PFSK-1 (cell line): ENCODE measurements around the gene TNS1.

Source experiments
- FOXP2 ChIP-seq: optimal IDR thresholded peaks from 2 replicates; pipeline ENCODE3; 2011; ENCODE audit warnings: borderline replicate concordance, control low read depth, inconsistent platforms; ENCODE audit not compliant: insufficient read depth; ENCODE audit errors: extremely low read length, extremely low read depth
- POLR2AphosphoS5 ChIP-seq: IDR thresholded peaks from 2 replicates; pipeline ENCODE4 v1.6.1; 2012; ENCODE audit warnings: low read depth, mild to moderate bottlenecking, control low read depth, low read length, moderate library complexity
- REST ChIP-seq, 2 experiments: IDR thresholded peaks; 2 replicates each; pipeline versions ENCODE4 v1.6.1 to v1.8.0; 2011 to 2012; ENCODE audit warnings: low read depth in 2 of 2, low read length in 2 of 2, control low read depth in 1 of 2, inconsistent platforms in 1 of 2, mild to moderate bottlenecking in 1 of 2, moderate library complexity in 1 of 2; ENCODE audit not compliant: insufficient read depth in 1 of 2
- SIN3A ChIP-seq: IDR thresholded peaks from 2 replicates; pipeline ENCODE4 v1.6.1; 2012; ENCODE audit warnings: mild to moderate bottlenecking, low read length, moderate library complexity, borderline replicate concordance; ENCODE audit not compliant: insufficient read depth
- TAF1 ChIP-seq: IDR thresholded peaks from 2 replicates; pipeline ENCODE4 v1.6.1; 2012; ENCODE audit warnings: low read length, control low read depth, borderline replicate concordance; ENCODE audit not compliant: insufficient read depth

The TNS1 gene

GRCh38 chr2:217844696-217845095 lies 158.1 kb downstream of the TNS1 start:
- TF ChIP-seq POLR2AphosphoS5 (no peak), REST (IDR thresholded peaks at IDR 0.05; ENCODE audit: insufficient read depth in 1 of 2, low read depth in 2 of 2, low read length in 2 of 2) (no peak), TAF1 (no peak), SIN3A (no peak), FOXP2 (no peak)

- TF ChIP-seq REST (IDR thresholded peaks at IDR 0.05; ENCODE audit: insufficient read depth in 1 of 2, low read depth in 2 of 2, low read length in 2 of 2) (no peak), SIN3A (no peak), TAF1 (no peak), FOXP2 (no peak), POLR2AphosphoS5 (no peak)
These were observed 159.5 kb downstream of the TNS1 start for GRCh38 chr2:217843324-217843723.

DNA sequence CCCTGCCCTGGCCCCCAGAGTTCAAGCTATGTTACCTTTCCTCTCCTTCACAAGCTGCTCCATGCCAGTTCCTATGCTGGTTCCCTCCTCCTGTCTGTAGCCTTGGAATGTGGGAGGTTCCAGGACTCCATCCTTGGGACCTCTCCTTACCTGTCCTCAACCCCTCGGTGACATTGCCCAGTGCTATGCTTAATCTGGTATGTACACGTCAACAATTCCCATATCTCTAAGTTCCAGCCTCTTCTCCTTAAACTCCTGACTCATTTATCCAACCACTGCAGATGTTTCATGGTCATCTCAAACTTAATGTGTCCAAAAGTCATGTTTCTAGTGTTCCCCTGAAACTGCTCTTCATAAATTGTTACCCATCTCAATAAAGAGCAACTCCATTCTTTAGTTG lies 160.8 kb downstream of the TNS1 start:
- TF ChIP-seq POLR2AphosphoS5: no peak
- TF ChIP-seq REST (IDR thresholded peaks at IDR 0.05; ENCODE audit: insufficient read depth in 1 of 2, low read depth in 2 of 2, low read length in 2 of 2): no peak
- no peak for TF ChIP-seq SIN3A
- TF ChIP-seq FOXP2: no peak
- TF ChIP-seq TAF1: no peak

DNA sequence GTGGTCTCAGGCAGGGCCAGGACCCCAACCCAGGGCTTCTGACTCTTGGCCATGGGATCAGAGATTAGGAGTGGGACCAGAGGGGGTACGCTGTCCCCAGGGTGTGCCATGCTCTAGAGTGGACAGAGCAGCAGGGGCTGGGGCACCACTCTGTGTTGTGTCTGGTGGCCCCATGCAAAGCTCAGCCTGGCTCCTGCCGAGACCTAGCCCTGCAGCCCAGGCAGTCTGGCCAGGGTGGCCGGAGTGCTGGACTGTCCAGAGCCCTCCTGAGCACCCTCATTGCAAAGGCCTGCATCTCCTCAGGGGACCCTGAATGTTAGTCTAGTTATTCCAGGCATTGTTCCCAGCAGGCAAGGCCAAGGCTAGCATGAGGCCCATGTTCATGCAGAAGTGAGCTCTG lies 162.3 kb downstream of the TNS1 start:
- TF ChIP-seq FOXP2 (no peak), SIN3A (no peak)

DNA sequence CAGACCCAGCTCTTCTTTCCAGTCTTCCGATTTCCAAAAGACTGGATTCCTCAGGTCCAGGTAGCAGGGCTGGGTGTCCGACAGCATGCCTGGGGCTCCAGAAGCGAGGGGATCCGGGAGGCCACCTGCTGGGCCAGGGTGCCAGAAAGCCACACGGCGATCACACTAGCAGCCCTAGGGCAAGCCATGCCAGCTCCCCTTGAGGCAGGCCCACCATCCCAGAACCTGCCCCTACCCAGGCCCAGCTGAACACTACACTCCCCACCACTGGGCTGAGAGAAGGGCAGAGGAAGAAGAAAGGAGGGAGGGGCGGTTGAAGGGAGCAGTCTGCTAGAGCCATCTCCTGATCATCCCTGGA lies 163.1 kb downstream of the TNS1 start:
- TF ChIP-seq REST (IDR thresholded peaks at IDR 0.05; ENCODE audit: insufficient read depth in 1 of 2, low read depth in 2 of 2, low read length in 2 of 2): no peak
- no peak for TF ChIP-seq FOXP2
- TF ChIP-seq SIN3A: no peak
- TF ChIP-seq POLR2AphosphoS5: no peak
- no peak for TF ChIP-seq TAF1
